Measurements from ENCODE around the gene SLC19A2. TPM values are rescaled to one million over a fixed set of nuclear protein-coding genes. Genes with fewer than 3 reads are reported as not detected.

Gene SLC19A2
- total and polyA plus RNA-seq, 2 donors (not counting 3 experiments of a cell fraction or from before 2014, with no cell fraction given) = 5.2 to 5.4 TPM

- no TSS peak for BruUV-seq (replicated peaks)
- POLR2A ChIA-PET = no interaction called here
- FAIRE-seq (no peak), DNase-seq (ENCODE audit: low read depth, low spot score) (no peak)
- H2AFZ ChIP-seq (ENCODE audit: low read depth, low read length) = no peak overlapping the region
- H3K27me3 ChIP-seq (ENCODE audit: control insufficient read depth in 2 of 2, insufficient read depth in 2 of 2, low read length in 2 of 2) = no peaks in the 10 kb centered on the region
- dilution Hi-C loops (cut with MboI; ENCODE audit: extremely low pct_ligation_motif_present, low sequenced_read_pairs) (no loop called here), intact Hi-C loops (cut with micrococcal nuclease) (loop anchor here (5.0 kb wide), 1 partner anchor 107 kb away; the partner anchor contains the start of genes BLZF1 and NME7)
- TF ChIP-seq POLR2AphosphoS5 (IDR thresholded peaks at IDR 0.05; ENCODE audit: insufficient read depth, low read depth, low read length) = no peak
- TF ChIP-seq MYC (IDR thresholded peaks at IDR 0.05; ENCODE audit: low read depth, low read length) = no peak
- TF ChIP-seq POLR2A (IDR thresholded peaks at IDR 0.05; ENCODE audit: low read depth, low read length) = no peak
- no peak for TF ChIP-seq GATA2 (IDR thresholded peaks at IDR 0.05; ENCODE audit: insufficient read depth, insufficient read length, low read depth, low read length)
- TF ChIP-seq FOS (IDR thresholded peaks at IDR 0.05; ENCODE audit: borderline replicate concordance, insufficient read depth, low read length) = no peak
- TF ChIP-seq CTCF (IDR thresholded peaks at IDR 0.05; ENCODE audit: extremely low read depth in 1 of 2, insufficient read depth in 1 of 2, low read depth in 1 of 2, low read length in 2 of 2) = no peak
- no peak for TF ChIP-seq MAX (IDR thresholded peaks at IDR 0.05; ENCODE audit: insufficient read depth, insufficient read length)
- no peak for TF ChIP-seq JUN (IDR thresholded peaks at IDR 0.05; ENCODE audit: borderline replicate concordance, insufficient read depth, insufficient read length, low read depth)
- no peak for TF ChIP-seq EZH2 (IDR thresholded peaks at IDR 0.05; ENCODE audit: borderline replicate concordance, low read depth, low read length, severe bottlenecking)
- no peaks in the 10 kb centered on the region for H4K20me1 ChIP-seq (replicated peaks; ENCODE audit: control insufficient read depth, extremely low read depth, insufficient read depth, low read length)
- CTCF ChIA-PET = interaction anchor here (0.6 to 1.3 kb wide), 2 partner anchors 12 to 35 kb away, joined by 3 read pairs; no protein-coding TSS in a partner anchor
- H3K36me3 ChIP-seq (ENCODE audit: control insufficient read depth in 2 of 2, extremely low read depth in 1 of 2, insufficient read depth in 2 of 2, low read length in 2 of 2) = no peaks in the 10 kb centered on the region
- no peak overlapping the region for H3K4me3 ChIP-seq (replicated peaks in 1 of 3; ENCODE audit: insufficient read depth in 1 of 3, low read depth in 1 of 3, low read length in 3 of 3)
- no peaks in the 10 kb centered on the region for H3K4me1 ChIP-seq (ENCODE audit: control insufficient read depth, extremely low read depth, insufficient read depth, low read length)
- no peak overlapping the region for H3K27ac ChIP-seq (ENCODE audit: insufficient read depth, low read depth, low read length)
- H3K79me2 ChIP-seq (ENCODE audit: control insufficient read depth, insufficient read depth, low read length) = peaks cover 6% of the 10 kb centered on the region
- no peaks in the 10 kb centered on the region for H3K9me1 ChIP-seq (replicated peaks; ENCODE audit: control insufficient read depth, extremely low read depth, insufficient read depth, low read length)
- no peaks in the 10 kb centered on the region for H3K9me3 ChIP-seq (replicated peaks; ENCODE audit: control insufficient read depth, insufficient read depth, low read length)
- H3K9ac ChIP-seq (replicated peaks; ENCODE audit: extremely low read depth, insufficient read depth, low read length) = no peak overlapping the region
- no peak overlapping the region for H3K4me2 ChIP-seq (ENCODE audit: insufficient read depth, low read length)
These were observed 11.3 kb downstream of the SLC19A2 start for GRCh38 chr1:169474302-169474995.

Data from endothelial cell of umbilical vein (primary cell).